CD8-positive, alpha-beta memory T cell (primary cell): ENCODE results near the gene PLA2G4A. TPM values are rescaled to one million over a fixed set of nuclear protein-coding genes. Genes with fewer than 3 reads are reported as not detected.

Experiments
- CTCF ChIA-PET: fragments of 350-600 bp; sonication (Branson Sonifier 250); formaldehyde crosslinking; loops from one replicate; lab custom pipeline; 2021; ENCODE audit warnings: antibody characterized with exemption; lab: Charles Lee
- POLR2A ChIA-PET: fragments of 350-600 bp; sonication (Branson Sonifier 250); formaldehyde crosslinking; loops from one replicate; lab custom pipeline; 2021; ENCODE audit warnings: antibody characterized with exemption; lab: Charles Lee
- DNase-seq, 5 donors: peaks; one replicate each; pipeline versions ENCODE4 v3.0.0 to v3.0.0-alpha.2; 2020 to 2022; ENCODE audit warnings: mixed read lengths in 1 of 5
- H3K27ac ChIP-seq: one replicate; pipeline ENCODE4 v1.7.0; 2013; ENCODE audit warnings: low read depth, mild to moderate bottlenecking, low read length, moderate library complexity
- H3K27me3 ChIP-seq: 2 replicates; pipeline ENCODE4 v1.7.0; 2013; ENCODE audit warnings: low read length, mild to moderate bottlenecking; ENCODE audit not compliant: insufficient read depth, poor library complexity, severe bottlenecking
- H3K36me3 ChIP-seq: 2 replicates; pipeline ENCODE4 v1.7.0; 2013; ENCODE audit warnings: mild to moderate bottlenecking, low read length, moderate library complexity; ENCODE audit not compliant: insufficient read depth
- H3K4me1 ChIP-seq: 2 replicates; pipeline ENCODE4 v1.7.0; 2013; ENCODE audit warnings: mild to moderate bottlenecking, low read length, moderate library complexity; ENCODE audit not compliant: insufficient read depth
- H3K4me3 ChIP-seq: 2 replicates; pipeline ENCODE4 v1.7.0; 2013; ENCODE audit warnings: mild to moderate bottlenecking, low read length
- H3K9me3 ChIP-seq: 2 replicates; pipeline ENCODE4 v1.7.0; 2013; ENCODE audit warnings: mild to moderate bottlenecking, low read length
- H3K27ac Mint-ChIP-seq, 8 donors: one replicate each; pipeline ENCODE4 v1.8.0; 2020 to 2021; ENCODE audit warnings: mixed read lengths in 8 of 8, mild to moderate bottlenecking in 6 of 8, inconsistent platforms in 3 of 8, moderate library complexity in 3 of 8
- H3K27me3 Mint-ChIP-seq, 2 donors: one replicate each; pipeline ENCODE4 v1.8.0; 2020 to 2021; ENCODE audit warnings: mixed read lengths in 2 of 2, mild to moderate bottlenecking in 1 of 2, moderate library complexity in 1 of 2
- H3K36me3 Mint-ChIP-seq, 3 donors: one replicate each; pipeline ENCODE4 v1.8.0; 2020 to 2021; ENCODE audit warnings: mixed read lengths in 3 of 3, inconsistent platforms in 1 of 3, mild to moderate bottlenecking in 1 of 3
- H3K4me1 Mint-ChIP-seq, 3 donors: one replicate each; pipeline ENCODE4 v1.8.0; 2020 to 2021; ENCODE audit warnings: mixed read lengths in 3 of 3, inconsistent platforms in 1 of 3, mild to moderate bottlenecking in 1 of 3
- H3K4me3 Mint-ChIP-seq, 7 donors: one replicate each; pipeline ENCODE4 v1.8.0; 2020 to 2021; ENCODE audit warnings: mixed read lengths in 7 of 7, mild to moderate bottlenecking in 6 of 7, moderate library complexity in 4 of 7, inconsistent platforms in 2 of 7
- H3K9me3 Mint-ChIP-seq, 5 donors: one replicate each; pipeline ENCODE4 v1.8.0; 2020 to 2022; ENCODE audit warnings: mixed read lengths in 5 of 5, mild to moderate bottlenecking in 3 of 5, moderate library complexity in 2 of 5, inconsistent platforms in 1 of 5
- polyA plus RNA-seq: library from polyadenylated mRNA; unstranded; fragments of 300-500 nt; fragmentation: Illumina TruSeq; gene quantifications from one replicate; pipeline ENCODE4 v1.2.3, GENCODE V29; 2021
- total RNA-seq, 2 experiments: library from RNA; stranded (reverse); gene quantifications; one replicate each; pipeline ENCODE4 v1.2.3, GENCODE V29; 2021

The PLA2G4A gene
- total and polyA plus RNA-seq, 3 experiments from 2014 or later: 1.1 to 1.5 TPM; not detected in 1

DNA sequence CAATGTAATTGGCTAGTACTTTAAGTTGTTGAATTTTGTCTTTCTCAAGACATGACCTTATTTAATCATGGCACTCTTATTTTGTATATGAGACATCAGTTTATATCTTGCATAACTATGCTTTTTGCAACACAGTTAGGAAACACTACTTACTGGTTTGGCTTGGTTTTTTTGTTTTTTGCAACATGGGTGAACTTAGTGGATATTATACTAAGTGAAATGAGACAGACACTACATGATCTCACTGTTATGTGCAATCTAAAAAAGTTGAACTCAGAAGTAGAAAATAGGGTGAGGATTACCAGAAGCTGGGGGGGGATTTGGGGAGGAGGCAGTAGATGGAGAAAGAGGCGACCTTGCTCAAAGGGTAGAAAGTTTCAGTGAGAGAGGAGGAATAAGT is 132.1 kb downstream of the PLA2G4A start:
- ChIA-PET POLR2A (no interaction called here), CTCF (no interaction called here)
- no peak overlapping the region for H3K27ac ChIP-seq
- no peak overlapping the region for H3K27ac Mint-ChIP-seq
- peaks cover 0 to 2% of the 10 kb centered on the region in 2 donors for H3K27me3 Mint-ChIP-seq
- DNase-seq: no peak
- no peaks in the 10 kb centered on the region for H3K36me3 Mint-ChIP-seq
- no peak overlapping the region for H3K4me3 Mint-ChIP-seq
- no peaks in the 10 kb centered on the region for H3K9me3 ChIP-seq
- no peaks in the 10 kb centered on the region for H3K36me3 ChIP-seq
- no peaks in the 10 kb centered on the region for H3K4me1 Mint-ChIP-seq
- no peaks in the 10 kb centered on the region for H3K27me3 ChIP-seq
- no peaks in the 10 kb centered on the region for H3K4me1 ChIP-seq
- no peak overlapping the region for H3K4me3 ChIP-seq
- H3K9me3 Mint-ChIP-seq: peaks cover 0 to 2% (median 0%) of the 10 kb centered on the region in 5 donors

GRCh38 chr1:186965847-186966246 is 137.1 kb downstream of the PLA2G4A start:
- no peak for DNase-seq
- ChIA-PET POLR2A (no interaction called here), CTCF (no interaction called here)
- Mint-ChIP-seq H3K27me3 (peaks cover 0 to 2% of the 10 kb centered on the region in 2 donors), H3K9me3 (no peaks in the 10 kb centered on the region), H3K36me3 (no peaks in the 10 kb centered on the region), H3K4me3 (no peak overlapping the region), H3K27ac (no peak overlapping the region), H3K4me1 (no peaks in the 10 kb centered on the region)
- H3K4me3 ChIP-seq: no peak overlapping the region
- H3K4me1 ChIP-seq: no peaks in the 10 kb centered on the region
- no peaks in the 10 kb centered on the region for H3K27me3 ChIP-seq
- no peaks in the 10 kb centered on the region for H3K9me3 ChIP-seq
- H3K36me3 ChIP-seq: no peaks in the 10 kb centered on the region
- no peak overlapping the region for H3K27ac ChIP-seq

- H3K27ac Mint-ChIP-seq: no peak overlapping the region
- Histone ChIP-seq H3K4me1 (no peaks in the 10 kb centered on the region), H3K27ac (no peak overlapping the region), H3K9me3 (no peaks in the 10 kb centered on the region), H3K4me3 (no peak overlapping the region), H3K36me3 (no peaks in the 10 kb centered on the region), H3K27me3 (no peaks in the 10 kb centered on the region)
- no peaks in the 10 kb centered on the region for H3K27me3 Mint-ChIP-seq
- ChIA-PET CTCF (no interaction called here), POLR2A (no interaction called here)
- H3K36me3 Mint-ChIP-seq: no peaks in the 10 kb centered on the region
- no peak for DNase-seq
- H3K9me3 Mint-ChIP-seq: no peaks in the 10 kb centered on the region
- H3K4me3 Mint-ChIP-seq: no peak overlapping the region
- no peaks in the 10 kb centered on the region for H3K4me1 Mint-ChIP-seq
These were observed 137.7 kb downstream of the PLA2G4A start for GRCh38 chr1:186966456-186966855.

GRCh38 chr1:186967656-186968394 is 139.1 kb downstream of the PLA2G4A start:
- no peak overlapping the region for H3K4me3 Mint-ChIP-seq
- no peak for DNase-seq
- H3K4me1 Mint-ChIP-seq: no peaks in the 10 kb centered on the region
- no peak overlapping the region for H3K4me3 ChIP-seq
- no peaks in the 10 kb centered on the region for H3K9me3 Mint-ChIP-seq
- H3K27me3 Mint-ChIP-seq: no peaks in the 10 kb centered on the region
- no peak overlapping the region for H3K27ac ChIP-seq
- no peaks in the 10 kb centered on the region for H3K9me3 ChIP-seq
- no peak overlapping the region for H3K27ac Mint-ChIP-seq
- H3K27me3 ChIP-seq: no peaks in the 10 kb centered on the region
- CTCF ChIA-PET: no interaction called here
- H3K4me1 ChIP-seq: no peaks in the 10 kb centered on the region
- no peaks in the 10 kb centered on the region for H3K36me3 Mint-ChIP-seq
- H3K36me3 ChIP-seq: no peaks in the 10 kb centered on the region
- POLR2A ChIA-PET: no interaction called here

DNA sequence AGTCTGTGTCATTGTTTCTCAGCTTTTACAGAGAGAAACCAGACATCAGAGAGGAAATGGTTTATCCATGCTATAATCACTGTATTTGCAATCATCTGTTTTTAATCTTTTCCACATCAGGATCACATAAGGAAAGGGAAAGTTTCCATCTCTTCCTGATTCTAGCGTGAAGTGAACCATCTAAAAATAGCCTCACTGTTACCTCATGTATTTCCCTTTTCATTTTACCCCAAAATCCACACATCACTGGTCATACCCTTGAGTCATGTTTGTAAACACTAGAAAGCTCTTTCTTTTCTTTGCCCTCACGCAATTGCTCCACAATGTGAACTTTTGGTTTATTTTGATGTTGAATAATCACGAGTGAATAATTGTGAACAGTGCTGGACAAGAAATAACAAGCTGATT is 146.0 kb downstream of the PLA2G4A start:
- H3K4me3 ChIP-seq: no peak overlapping the region

DNA sequence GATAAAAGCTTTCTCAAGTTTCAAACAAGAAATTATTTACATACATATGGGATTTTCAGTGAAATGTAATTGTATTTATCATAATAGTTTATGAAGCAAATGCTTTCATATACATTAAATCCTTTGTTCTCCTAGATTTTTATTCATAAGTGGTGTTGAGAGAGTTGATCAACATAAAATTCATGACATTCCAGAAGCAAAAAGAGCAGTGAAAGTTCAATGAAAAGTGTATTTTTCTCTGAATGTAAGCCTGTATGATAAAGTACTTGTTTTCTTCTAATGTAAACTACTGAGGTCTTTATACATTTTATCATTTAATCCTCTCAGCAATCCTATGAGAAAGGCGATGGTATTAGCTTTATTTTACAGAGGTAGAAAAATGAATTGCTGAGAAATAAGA is 146.5 kb downstream of the PLA2G4A start:
- H3K27ac ChIP-seq: no peak overlapping the region
- H3K36me3 ChIP-seq: no peaks in the 10 kb centered on the region
- H3K27me3 ChIP-seq: no peaks in the 10 kb centered on the region
- no peak for DNase-seq
- H3K27me3 Mint-ChIP-seq: peaks cover 3 to 4% of the 10 kb centered on the region in 2 donors
- ChIA-PET CTCF (no interaction called here), POLR2A (no interaction called here)
- H3K4me1 Mint-ChIP-seq: no peaks in the 10 kb centered on the region
- H3K9me3 Mint-ChIP-seq: no peaks in the 10 kb centered on the region
- no peak overlapping the region for H3K27ac Mint-ChIP-seq
- H3K4me3 ChIP-seq: no peak overlapping the region
- no peaks in the 10 kb centered on the region for H3K9me3 ChIP-seq
- H3K36me3 Mint-ChIP-seq: no peaks in the 10 kb centered on the region
- H3K4me1 ChIP-seq: no peaks in the 10 kb centered on the region
- H3K4me3 Mint-ChIP-seq: no peak overlapping the region

More for the DNA sequence above, 146.0 kb downstream of the PLA2G4A start:
- POLR2A ChIA-PET: no interaction called here
- no peaks in the 10 kb centered on the region for H3K36me3 Mint-ChIP-seq
- H3K27ac ChIP-seq: no peak overlapping the region
- DNase-seq: no peak
- no peaks in the 10 kb centered on the region for H3K4me1 Mint-ChIP-seq
- no peak overlapping the region for H3K27ac Mint-ChIP-seq
- H3K27me3 Mint-ChIP-seq: peaks cover 0 to 2% of the 10 kb centered on the region in 2 donors
- CTCF ChIA-PET: no interaction called here
- H3K9me3 Mint-ChIP-seq: no peaks in the 10 kb centered on the region
- H3K27me3 ChIP-seq: no peaks in the 10 kb centered on the region
- no peaks in the 10 kb centered on the region for H3K36me3 ChIP-seq
- no peaks in the 10 kb centered on the region for H3K9me3 ChIP-seq
- no peaks in the 10 kb centered on the region for H3K4me1 ChIP-seq
- no peak overlapping the region for H3K4me3 Mint-ChIP-seq

DNA sequence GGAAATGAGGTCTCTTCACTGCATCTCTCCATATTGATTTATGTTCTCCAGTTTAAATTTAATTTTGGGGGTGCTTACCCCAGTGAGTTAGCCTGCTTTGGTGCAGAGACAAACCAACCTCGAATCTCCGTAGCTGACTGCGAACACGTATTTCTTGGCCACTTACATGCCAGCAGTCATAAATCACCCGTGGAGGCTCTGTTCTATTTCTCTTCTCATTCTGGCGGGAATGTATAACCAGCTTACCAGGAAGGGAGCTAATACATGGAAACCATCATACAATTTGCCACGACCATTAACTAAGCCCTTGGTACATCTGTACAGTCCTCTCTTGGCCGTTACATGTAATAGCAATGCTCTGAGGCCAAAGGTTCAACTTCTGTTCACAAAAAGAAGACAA is 148.0 kb downstream of the PLA2G4A start:
- no peak for DNase-seq
- peaks cover 4% of the 10 kb centered on the region in 2 donors for H3K27me3 Mint-ChIP-seq
- Histone ChIP-seq H3K27me3 (no peaks in the 10 kb centered on the region), H3K9me3 (no peaks in the 10 kb centered on the region), H3K4me3 (no peak overlapping the region), H3K4me1 (no peaks in the 10 kb centered on the region), H3K36me3 (no peaks in the 10 kb centered on the region), H3K27ac (no peak overlapping the region)
- H3K9me3 Mint-ChIP-seq: no peaks in the 10 kb centered on the region
- no peaks in the 10 kb centered on the region for H3K36me3 Mint-ChIP-seq
- no peaks in the 10 kb centered on the region for H3K4me1 Mint-ChIP-seq
- no peak overlapping the region for H3K4me3 Mint-ChIP-seq
- ChIA-PET POLR2A (no interaction called here), CTCF (no interaction called here)
- no peak overlapping the region for H3K27ac Mint-ChIP-seq

DNA sequence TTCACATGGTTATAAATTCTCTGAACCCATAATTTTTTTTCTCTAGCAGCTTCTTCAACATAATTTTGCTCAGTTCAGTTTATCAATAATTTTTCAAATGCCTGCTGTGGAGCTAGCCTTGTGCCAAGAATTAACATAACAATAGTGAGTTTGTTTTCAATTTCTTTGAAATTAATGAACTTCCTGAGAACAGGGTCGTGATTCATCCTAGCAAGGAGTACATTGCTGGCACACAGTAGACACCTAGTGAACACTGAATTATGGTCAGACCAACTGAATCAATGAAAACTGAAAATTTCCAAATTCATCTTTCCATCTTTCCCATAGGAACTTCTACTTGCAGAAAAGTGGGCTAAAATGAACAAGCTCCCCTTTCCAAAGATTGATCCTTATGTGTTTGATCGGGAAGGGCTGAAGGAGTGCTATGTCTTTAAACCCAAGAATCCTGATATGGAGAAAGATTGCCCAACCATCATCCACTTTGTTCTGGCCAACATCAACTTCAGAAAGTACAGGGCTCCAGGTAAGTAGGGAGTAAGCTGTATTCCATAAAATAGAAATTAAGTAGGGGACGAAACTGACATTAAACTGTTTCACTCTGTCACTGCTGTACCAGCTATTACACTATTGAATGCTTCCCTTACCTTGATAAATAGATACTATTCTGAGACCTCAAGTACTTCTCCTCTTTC is 148.7 kb downstream of the PLA2G4A start:
- H3K27me3 ChIP-seq: no peaks in the 10 kb centered on the region
- no peak overlapping the region for H3K27ac ChIP-seq
- Mint-ChIP-seq H3K4me1 (no peaks in the 10 kb centered on the region), H3K4me3 (no peak overlapping the region), H3K36me3 (no peaks in the 10 kb centered on the region), H3K27me3 (peaks cover 4% of the 10 kb centered on the region in 2 donors), H3K27ac (no peak overlapping the region), H3K9me3 (no peaks in the 10 kb centered on the region)
- no peaks in the 10 kb centered on the region for H3K4me1 ChIP-seq
- H3K36me3 ChIP-seq: no peaks in the 10 kb centered on the region
- DNase-seq: no peak
- H3K4me3 ChIP-seq: no peak overlapping the region
- ChIA-PET CTCF (no interaction called here), POLR2A (no interaction called here)
- H3K9me3 ChIP-seq: no peaks in the 10 kb centered on the region
